Bladder microvascular endothelial cell (primary cell): ENCODE results near the gene SLC2A3. TPM values are rescaled to one million over a fixed set of nuclear protein-coding genes. Genes with fewer than 3 reads are reported as not detected.

Experiments
- total RNA-seq: library from RNA; depleted of rRNA; stranded (reverse); fragments of >200 nt; gene quantifications from 2 replicates; pipeline ENCODE4 v1.2.3, GENCODE V29; 2014

The SLC2A3 gene
- total RNA-seq = 21.2 and 24.1 TPM in 2 replicates

GRCh38 chr12:7935590-7936581, at the start of gene SLC2A3:
TSS of gene SLC2A3 (minus strand) at chr12:7936187. CDS start at chr12:7936034, 153 bp downstream.

GRCh38 chr12:7872566-7873319, 63.2 kb downstream of the SLC2A3 start, which contains the start of gene SLC2A14:
TSS of gene SLC2A14 (minus strand) at chr12:7872915. CDS start at chr12:7869880, 3,035 bp downstream.

Other genes with a start within 250 kb of the SLC2A3 start
- gene GDF3, start 240.4 kb downstream of the SLC2A3 start, total RNA-seq = 0.06 and 0.16 TPM in 2 replicates
- gene DPPA3, start 224.8 kb downstream of the SLC2A3 start, total RNA-seq = not detected in 2 replicates
- gene CLEC4C, start 188.8 kb downstream of the SLC2A3 start, total RNA-seq = not detected in 2 replicates
- gene NANOGNB, start 171.0 kb downstream of the SLC2A3 start, total RNA-seq = not detected in 2 replicates
- gene NANOG, start 146.8 kb downstream of the SLC2A3 start, total RNA-seq = not detected in 2 replicates
- 0.06 TPM in 1 of 2 replicates, not detected in the other for gene SLC2A14, start 63.3 kb downstream of the SLC2A3 start, total RNA-seq
- 3.4 and 5.7 TPM in 2 replicates for gene FOXJ2, start 96.5 kb upstream of the SLC2A3 start, total RNA-seq
- gene C3AR1, start 130.2 kb upstream of the SLC2A3 start, total RNA-seq = 0.06 TPM in 1 of 2 replicates, not detected in the other
- 17.0 and 45.2 TPM in 2 replicates for gene NECAP1, start 146.1 kb upstream of the SLC2A3 start, total RNA-seq
- gene CLEC4A, start 187.4 kb upstream of the SLC2A3 start, total RNA-seq = 0.19 TPM in 1 of 2 replicates, not detected in the other
- under 0.01 and 0.16 TPM in 2 replicates for gene ZNF705A, start 220.8 kb upstream of the SLC2A3 start, total RNA-seq